Activated CD8-positive, alpha-beta T cell treated with anti-CD3 and anti-CD28 coated beads for 36 hours (primary cell): Measurements from ENCODE around the gene IRF7. TPM values are rescaled to one million over a fixed set of nuclear protein-coding genes. Genes with fewer than 3 reads are reported as not detected.

Experiments
- ATAC-seq: fragments of 200-7000 bp; cut with Tn5 transposase; one replicate; pipeline ENCODE4 v1.10.0; 2021; ENCODE audit warnings: mild to moderate bottlenecking, moderate library complexity
- CTCF ChIA-PET: fragments of 350-600 bp; sonication (Branson Sonifier 250); formaldehyde crosslinking; loops from one replicate; lab custom pipeline; 2021; ENCODE audit warnings: antibody characterized with exemption; lab: Charles Lee
- POLR2A ChIA-PET: fragments of 350-600 bp; sonication (Branson Sonifier 250); formaldehyde crosslinking; loops from one replicate; lab custom pipeline; 2021; ENCODE audit warnings: antibody characterized with exemption; lab: Charles Lee
- DNase-seq: peaks from one replicate; pipeline ENCODE4 v3.0.0-alpha.2; 2020
- H3K27ac Mint-ChIP-seq: one replicate; pipeline ENCODE4 v1.8.0; 2021; ENCODE audit warnings: mild to moderate bottlenecking, mixed read lengths
- H3K27me3 Mint-ChIP-seq: one replicate; pipeline ENCODE4 v1.8.0; 2021; ENCODE audit warnings: mixed read lengths
- H3K36me3 Mint-ChIP-seq: one replicate; pipeline ENCODE4 v1.8.0; 2021; ENCODE audit warnings: low read depth, mixed read lengths
- H3K4me1 Mint-ChIP-seq: one replicate; pipeline ENCODE4 v1.8.0; 2021; ENCODE audit warnings: low read depth, mixed read lengths
- H3K4me3 Mint-ChIP-seq: one replicate; pipeline ENCODE4 v1.8.0; 2021; ENCODE audit warnings: mild to moderate bottlenecking, moderate library complexity, mixed read lengths
- H3K9me3 Mint-ChIP-seq: one replicate; pipeline ENCODE4 v1.8.0; 2021; ENCODE audit warnings: mixed read lengths
- CTCF ChIP-seq: fragments of 200-600 bp; IDR thresholded peaks from one replicate; pipeline ENCODE4 v1.8.0; 2022; ENCODE audit warnings: antibody characterized with exemption, mild to moderate bottlenecking
- intact Hi-C: fragments of 100-400 bp; cut with micrococcal nuclease; formaldehyde crosslinking; loops from one replicate; pipeline ENCODE4 v1.10.0; 2022
- total RNA-seq, 2 experiments: library from RNA; stranded (reverse); gene quantifications; one replicate each; pipeline ENCODE4 v1.2.3, GENCODE V29; 2021

Gene IRF7
- total RNA-seq, 2 experiments from 2014 or later: 34.6 to 37.5 TPM

DNA sequence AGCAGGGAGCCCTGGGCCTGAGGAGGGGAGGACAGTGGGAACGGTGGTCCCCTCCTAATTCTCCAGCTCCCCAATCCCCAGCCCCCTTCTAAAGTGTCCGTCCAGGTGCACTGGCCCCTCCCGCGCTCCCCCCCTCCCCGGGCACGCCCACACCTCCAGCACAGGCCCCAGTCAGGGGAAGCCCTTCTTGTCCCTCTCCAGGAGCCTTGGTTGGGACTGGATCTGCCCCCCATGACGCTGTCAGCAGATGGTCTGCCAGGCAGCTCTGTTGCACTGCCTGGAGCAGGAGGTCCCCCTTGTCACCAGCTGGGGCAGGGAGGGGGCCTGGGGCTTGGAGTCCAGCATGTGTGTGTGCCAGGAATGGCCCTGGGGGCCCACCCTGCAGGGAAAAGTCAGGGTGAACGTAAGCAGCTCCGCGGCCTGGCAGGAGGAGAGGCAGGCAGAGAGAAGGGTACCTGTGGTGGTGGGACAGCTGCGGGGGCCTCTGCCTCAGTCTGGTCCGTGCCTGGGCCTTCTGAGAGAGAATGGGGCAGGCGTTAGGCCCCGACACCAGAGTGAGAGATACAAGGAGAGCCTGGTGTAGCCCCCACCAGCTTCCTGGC is 1.6 kb downstream of the IRF7 start:
- peak overlapping the region; percentile 84 for H3K4me3 Mint-ChIP-seq
- ATAC-seq: no peak
- H3K27ac Mint-ChIP-seq: peak overlapping the region; percentile 79
- ChIA-PET CTCF (interaction anchor here (0.7 to 1.3 kb wide), 2 partner anchors 19 to 60 kb away, joined by 3 to 4 read pairs; no protein-coding TSS in a partner anchor), POLR2A (interaction anchor here (0.5 to 3.2 kb wide), 7 partner anchors 8 to 217 kb away, joined by 3 to 7 read pairs (median 3); partner anchors contain the start of gene PHRF1)
- intact Hi-C loops: no loop called here
- DNase-seq: no peak
- H3K27me3 Mint-ChIP-seq: no peaks in the 10 kb centered on the region
- H3K36me3 Mint-ChIP-seq: peaks cover 4% of the 10 kb centered on the region
- peaks cover 11% of the 10 kb centered on the region for H3K4me1 Mint-ChIP-seq
- TF ChIP-seq CTCF: no peak
- no peaks in the 10 kb centered on the region for H3K9me3 Mint-ChIP-seq

GRCh38 chr11:613369-613968 is 2.3 kb downstream of the IRF7 start:
- no peaks in the 10 kb centered on the region for H3K27me3 Mint-ChIP-seq
- DNase-seq (peak; percentile 93), ATAC-seq (peak; percentile 59)
- TF ChIP-seq CTCF: no peak
- no peak overlapping the region for H3K4me3 Mint-ChIP-seq
- intact Hi-C loops: no loop called here
- H3K9me3 Mint-ChIP-seq: no peaks in the 10 kb centered on the region
- H3K36me3 Mint-ChIP-seq: peaks cover 5% of the 10 kb centered on the region
- ChIA-PET POLR2A (interaction anchor here (0.5 to 3.2 kb wide), 8 partner anchors 7 to 217 kb away, joined by 3 to 10 read pairs (median 5); partner anchors contain the start of gene PHRF1), CTCF (interaction anchor here (0.7 to 1.3 kb wide), 2 partner anchors 19 to 59 kb away, joined by 3 to 4 read pairs; no protein-coding TSS in a partner anchor)
- H3K4me1 Mint-ChIP-seq: peaks cover 11% of the 10 kb centered on the region
- no peak overlapping the region for H3K27ac Mint-ChIP-seq

DNA sequence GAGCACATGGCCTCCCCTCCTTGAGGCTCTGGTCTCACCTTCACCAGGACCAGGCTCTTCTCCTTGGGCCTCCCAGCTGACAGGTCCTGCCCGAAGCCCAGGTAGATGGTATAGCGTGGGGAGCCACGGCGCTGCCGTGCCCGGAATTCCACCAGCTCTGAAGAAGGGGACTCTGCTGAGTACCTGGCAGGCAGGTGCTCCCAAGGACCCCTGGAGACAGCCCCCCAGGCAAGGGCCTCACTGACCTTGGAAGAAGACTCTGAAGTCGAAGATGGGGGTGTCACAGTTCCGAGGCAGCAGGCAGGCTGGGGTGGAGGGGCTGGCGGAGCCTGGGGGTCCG is 2.8 kb downstream of the IRF7 start:
- Mint-ChIP-seq H3K27me3 (no peaks in the 10 kb centered on the region), H3K36me3 (peaks cover 5% of the 10 kb centered on the region), H3K4me1 (peaks cover 11% of the 10 kb centered on the region), H3K27ac (no peak overlapping the region), H3K9me3 (no peaks in the 10 kb centered on the region), H3K4me3 (no peak overlapping the region)
- no peak for ATAC-seq
- intact Hi-C loops: no loop called here
- ChIA-PET POLR2A (interaction anchor here (1.1 to 3.2 kb wide), 5 partner anchors 12 to 114 kb away, joined by 3 to 10 read pairs (median 6); partner anchors contain the start of gene PHRF1), CTCF (interaction anchor here (1.0 kb wide), 1 partner anchor 25 kb away, joined by 3 read pairs; no protein-coding TSS in a partner anchor)
- no peak for TF ChIP-seq CTCF
- no peak for DNase-seq

- POLR2A ChIA-PET: interaction anchor here (1.1 to 3.2 kb wide), 6 partner anchors 12 to 114 kb away, joined by 3 to 10 read pairs (median 5); partner anchors contain the start of gene PHRF1
These were observed 3.4 kb downstream of the IRF7 start for GRCh38 chr11:612201-612960.

More at GRCh38 chr11:612201-612960, 3.4 kb downstream of the IRF7 start:
- H3K36me3 Mint-ChIP-seq: peaks cover 6% of the 10 kb centered on the region
- TF ChIP-seq CTCF: peak; percentile 50
- CTCF ChIA-PET: interaction anchor here (1.0 kb wide), 1 partner anchor 25 kb away, joined by 3 read pairs; no protein-coding TSS in a partner anchor
- no peaks in the 10 kb centered on the region for H3K27me3 Mint-ChIP-seq
- intact Hi-C loops: no loop called here
- ATAC-seq: no peak
- no peak overlapping the region for H3K4me3 Mint-ChIP-seq
- H3K4me1 Mint-ChIP-seq: peaks cover 11% of the 10 kb centered on the region
- peak; percentile 47 for DNase-seq
- no peaks in the 10 kb centered on the region for H3K9me3 Mint-ChIP-seq
- H3K27ac Mint-ChIP-seq: peak overlapping the region; percentile 21
